ENCODE results near the gene UBE2G2.

DNA sequence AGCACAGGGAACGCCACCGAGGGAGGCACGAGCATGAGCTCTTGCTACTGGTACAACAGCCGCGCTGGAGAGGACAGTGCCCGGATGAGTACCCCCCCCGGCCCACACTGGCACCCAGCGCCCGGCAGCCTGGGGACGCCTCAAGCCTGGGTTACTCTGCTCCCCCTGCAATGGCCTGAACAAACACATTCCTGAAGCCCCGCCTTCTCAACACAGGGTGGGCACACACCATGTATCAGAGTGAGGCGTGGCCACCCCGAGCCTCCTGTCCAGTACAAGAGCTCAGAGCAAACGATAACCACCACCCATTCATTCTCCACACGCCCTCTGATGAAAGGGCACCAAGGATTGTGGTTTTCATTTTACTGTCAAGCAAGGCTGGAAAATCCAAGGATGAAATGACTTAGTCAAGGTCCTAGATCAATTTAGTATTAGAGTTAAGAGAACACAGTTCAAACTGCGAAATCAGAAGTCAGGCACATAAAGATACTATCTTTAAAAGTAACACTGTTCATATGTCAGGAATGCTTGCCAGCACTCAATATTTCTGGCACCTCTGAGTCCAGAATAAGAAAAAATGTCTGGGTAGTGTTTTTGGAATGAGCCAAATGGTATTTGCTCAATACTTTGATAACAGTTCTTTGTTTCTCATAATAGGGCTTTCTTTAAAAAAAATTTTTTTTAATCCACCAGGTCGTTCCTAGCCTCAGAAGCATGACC is 22.0 kb downstream of the UBE2G2 start:
- TF ChIP-seq, protein P1, sequence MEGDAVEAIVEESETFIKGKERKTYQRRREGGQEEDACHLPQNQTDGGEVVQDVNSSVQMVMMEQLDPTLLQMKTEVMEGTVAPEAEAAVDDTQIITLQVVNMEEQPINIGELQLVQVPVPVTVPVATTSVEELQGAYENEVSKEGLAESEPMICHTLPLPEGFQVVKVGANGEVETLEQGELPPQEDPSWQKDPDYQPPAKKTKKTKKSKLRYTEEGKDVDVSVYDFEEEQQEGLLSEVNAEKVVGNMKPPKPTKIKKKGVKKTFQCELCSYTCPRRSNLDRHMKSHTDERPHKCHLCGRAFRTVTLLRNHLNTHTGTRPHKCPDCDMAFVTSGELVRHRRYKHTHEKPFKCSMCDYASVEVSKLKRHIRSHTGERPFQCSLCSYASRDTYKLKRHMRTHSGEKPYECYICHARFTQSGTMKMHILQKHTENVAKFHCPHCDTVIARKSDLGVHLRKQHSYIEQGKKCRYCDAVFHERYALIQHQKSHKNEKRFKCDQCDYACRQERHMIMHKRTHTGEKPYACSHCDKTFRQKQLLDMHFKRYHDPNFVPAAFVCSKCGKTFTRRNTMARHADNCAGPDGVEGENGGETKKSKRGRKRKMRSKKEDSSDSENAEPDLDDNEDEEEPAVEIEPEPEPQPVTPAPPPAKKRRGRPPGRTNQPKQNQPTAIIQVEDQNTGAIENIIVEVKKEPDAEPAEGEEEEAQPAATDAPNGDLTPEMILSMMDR (IDR thresholded peaks at IDR 0.05; ENCODE audit: borderline replicate concordance, extremely low read depth, low read length, poor library complexity, severe bottlenecking) = no peak
- TF ChIP-seq EZH2 (IDR thresholded peaks at IDR 0.05; ENCODE audit: borderline replicate concordance, low read depth, low read length, severe bottlenecking) = no peak
